ENCODE data around the gene MC3R. TPM values are rescaled to one million over a fixed set of nuclear protein-coding genes. Genes with fewer than 3 reads are reported as not detected.

The MC3R gene
- total RNA-seq = not detected in 2 replicates

DNA sequence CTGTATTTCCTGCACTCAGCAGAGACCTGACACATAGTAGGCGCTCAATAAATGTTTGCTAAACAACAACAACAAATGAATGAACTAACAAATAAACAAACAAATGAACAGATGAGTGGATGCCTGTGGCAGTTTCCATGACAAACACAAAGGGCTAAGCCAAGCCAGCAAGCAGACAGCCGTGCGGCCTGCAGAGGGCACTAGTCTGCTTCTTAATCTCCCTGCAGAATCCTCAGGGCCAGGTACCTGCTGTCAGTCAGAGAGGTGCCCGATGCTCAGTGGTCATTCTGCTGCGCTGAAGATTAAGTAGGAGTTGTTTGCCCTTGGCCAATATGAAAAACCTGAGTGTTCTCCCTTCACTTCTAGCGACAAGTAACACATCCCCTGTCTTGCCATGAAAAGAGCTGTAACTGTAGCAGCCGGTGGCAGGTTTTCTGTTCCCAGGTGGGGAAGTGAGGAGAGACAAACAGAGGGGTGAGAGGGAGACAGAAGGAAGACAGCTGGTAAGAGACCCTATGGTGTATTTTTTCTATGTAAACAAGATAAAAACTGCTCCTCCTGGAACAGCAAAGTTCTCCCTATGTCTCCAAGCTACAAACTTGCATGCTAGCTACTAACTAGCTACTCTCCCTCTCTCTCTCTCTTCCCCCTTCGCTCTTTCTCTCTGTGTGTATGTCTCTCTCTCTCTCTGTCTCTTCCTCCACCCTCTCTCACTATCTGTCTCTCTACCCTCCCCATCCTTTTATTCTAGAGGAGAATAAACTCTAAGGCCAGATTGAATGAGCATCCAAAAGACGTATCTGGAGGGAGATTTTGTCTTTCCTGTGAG lies at the start of gene MC3R:
Gene MC3R, plus strand, starts transcription at position 779 of the 829 bp plus-strand sequence. CDS start 112 bp downstream, outside the sequence.

Small RNA genes lying within 50 kb of the gene (small RNA-seq; reads per million reads assigned to genes)
- not detected for gene RNA5SP487

Other genes with a start within 250 kb of the MC3R start
- not detected in 2 replicates for gene CBLN4, start 243.2 kb upstream of the MC3R start, total RNA-seq
- gene FAM210B, start 110.2 kb downstream of the MC3R start, total RNA-seq = 70.9 and 73.0 TPM in 2 replicates
- gene AURKA, start 143.5 kb downstream of the MC3R start, total RNA-seq = 50.0 and 90.5 TPM in 2 replicates
- gene CSTF1, start 143.9 kb downstream of the MC3R start, total RNA-seq = 44.7 and 54.3 TPM in 2 replicates
- under 0.01 TPM in 1 of 2 replicates, not detected in the other for gene CASS4, start 163.5 kb downstream of the MC3R start, total RNA-seq
- gene RTF2, start 219.9 kb downstream of the MC3R start, total RNA-seq = 64.0 and 64.7 TPM in 2 replicates